GM19395 (cell line): ENCODE measurements around the gene LMNA.
"Not testable (repeated sequence)": the region's sequence is repeated elsewhere in the genome, so short reads cannot be mapped to it uniquely, and the experiment has no call there.

Source experiments
- ATAC-seq: cut with Tn5 transposase; IDR thresholded peaks from one replicate; pipeline ENCODE4 v1.9.1; 2021; ENCODE audit warnings: mild to moderate bottlenecking, moderate library complexity; ENCODE audit not compliant: unreplicated experiment

LMNA gene

DNA sequence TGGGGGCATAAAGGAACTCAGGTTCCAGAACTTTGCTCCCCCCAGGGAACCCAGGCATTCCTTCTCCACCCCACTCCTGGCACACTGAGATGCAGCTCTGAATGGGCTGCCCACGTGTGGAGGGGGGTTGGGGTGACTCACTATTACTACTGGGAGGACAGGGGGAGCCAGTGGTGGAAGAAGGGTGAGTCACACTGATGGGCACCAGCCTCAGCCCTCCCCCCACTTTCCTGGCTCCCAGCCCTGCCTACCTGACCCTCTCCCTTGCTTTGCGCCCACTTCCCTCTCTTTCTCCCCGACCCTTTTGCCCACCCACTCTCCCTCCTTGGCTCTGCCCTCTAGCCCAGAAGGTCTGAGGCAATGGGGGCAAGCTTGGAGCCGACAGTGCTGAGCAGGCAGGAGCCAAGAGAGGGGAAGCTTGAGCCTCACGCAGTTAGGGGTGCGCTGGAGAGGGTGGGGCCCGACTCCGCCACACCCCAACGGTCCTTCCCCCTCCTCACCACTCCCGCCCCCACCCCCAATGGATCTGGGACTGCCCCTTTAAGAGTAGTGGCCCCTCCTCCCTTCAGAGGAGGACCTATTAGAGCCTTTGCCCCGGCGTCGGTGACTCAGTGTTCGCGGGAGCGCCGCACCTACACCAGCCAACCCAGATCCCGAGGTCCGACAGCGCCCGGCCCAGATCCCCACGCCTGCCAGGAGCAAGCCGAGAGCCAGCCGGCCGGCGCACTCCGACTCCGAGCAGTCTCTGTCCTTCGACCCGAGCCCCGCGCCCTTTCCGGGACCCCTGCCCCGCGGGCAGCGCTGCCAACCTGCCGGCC lies at the start of gene LMNA:
Gene LMNA, plus strand, starts transcription at position 611 of the 818 bp plus-strand sequence. CDS start 208 bp downstream, outside the sequence.
- peak; percentile 72 for ATAC-seq

DNA sequence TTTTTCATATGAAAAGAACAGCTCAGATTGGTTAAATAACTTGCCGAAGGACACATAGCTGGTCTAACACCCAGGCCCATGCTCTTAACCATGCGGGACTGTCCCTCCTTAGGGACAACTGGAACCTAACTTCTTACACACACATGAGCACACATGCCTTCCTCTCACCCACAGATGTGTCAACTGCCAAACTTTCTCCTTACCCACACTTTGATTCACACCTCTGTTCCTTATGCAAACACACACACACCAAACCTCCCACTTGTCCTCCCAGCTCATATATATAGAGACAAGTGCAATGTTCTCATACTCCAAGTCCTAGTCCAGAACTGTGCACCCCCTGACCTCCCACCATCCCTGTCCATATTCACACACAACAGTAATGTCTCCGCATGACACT lies 49.3 kb upstream of the LMNA start:
- no peak for ATAC-seq

DNA sequence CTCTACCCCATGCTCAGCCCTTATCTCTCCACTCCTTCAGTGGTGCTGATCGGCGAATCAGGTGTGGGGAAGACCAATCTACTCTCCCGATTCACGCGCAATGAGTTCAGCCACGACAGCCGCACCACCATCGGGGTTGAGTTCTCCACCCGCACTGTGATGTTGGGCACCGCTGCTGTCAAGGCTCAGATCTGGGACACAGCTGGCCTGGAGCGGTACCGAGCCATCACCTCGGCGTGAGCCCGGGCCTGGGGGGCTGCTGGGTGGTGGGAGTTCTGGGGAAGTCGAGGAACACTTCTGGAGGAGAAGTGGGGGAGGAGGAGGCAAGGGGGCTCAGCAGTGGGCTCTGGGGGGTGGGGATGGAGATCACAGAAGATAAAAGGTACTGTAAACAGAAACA lies 48.6 kb upstream of the LMNA start:
- ATAC-seq: no peak

DNA sequence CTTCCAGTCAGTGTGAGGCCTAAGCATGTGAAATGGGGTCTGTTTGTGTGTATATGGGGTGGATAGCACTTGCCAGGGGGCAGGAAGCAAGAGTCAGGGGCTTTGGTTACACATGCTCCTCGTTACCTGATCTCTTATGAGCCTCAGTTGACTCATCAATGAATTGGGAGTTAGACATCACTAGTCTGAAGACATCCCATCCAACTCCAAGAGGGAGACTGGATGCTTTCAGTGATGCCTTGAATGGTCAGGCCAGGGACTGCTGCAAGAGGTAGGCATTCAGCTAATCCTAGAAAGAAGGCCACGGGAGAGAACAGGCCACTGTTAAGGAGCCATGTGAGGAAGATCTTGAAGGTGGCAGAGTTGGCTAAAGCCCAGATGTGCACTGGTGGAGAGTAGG lies 47.2 kb upstream of the LMNA start:
- ATAC-seq: no peak

DNA sequence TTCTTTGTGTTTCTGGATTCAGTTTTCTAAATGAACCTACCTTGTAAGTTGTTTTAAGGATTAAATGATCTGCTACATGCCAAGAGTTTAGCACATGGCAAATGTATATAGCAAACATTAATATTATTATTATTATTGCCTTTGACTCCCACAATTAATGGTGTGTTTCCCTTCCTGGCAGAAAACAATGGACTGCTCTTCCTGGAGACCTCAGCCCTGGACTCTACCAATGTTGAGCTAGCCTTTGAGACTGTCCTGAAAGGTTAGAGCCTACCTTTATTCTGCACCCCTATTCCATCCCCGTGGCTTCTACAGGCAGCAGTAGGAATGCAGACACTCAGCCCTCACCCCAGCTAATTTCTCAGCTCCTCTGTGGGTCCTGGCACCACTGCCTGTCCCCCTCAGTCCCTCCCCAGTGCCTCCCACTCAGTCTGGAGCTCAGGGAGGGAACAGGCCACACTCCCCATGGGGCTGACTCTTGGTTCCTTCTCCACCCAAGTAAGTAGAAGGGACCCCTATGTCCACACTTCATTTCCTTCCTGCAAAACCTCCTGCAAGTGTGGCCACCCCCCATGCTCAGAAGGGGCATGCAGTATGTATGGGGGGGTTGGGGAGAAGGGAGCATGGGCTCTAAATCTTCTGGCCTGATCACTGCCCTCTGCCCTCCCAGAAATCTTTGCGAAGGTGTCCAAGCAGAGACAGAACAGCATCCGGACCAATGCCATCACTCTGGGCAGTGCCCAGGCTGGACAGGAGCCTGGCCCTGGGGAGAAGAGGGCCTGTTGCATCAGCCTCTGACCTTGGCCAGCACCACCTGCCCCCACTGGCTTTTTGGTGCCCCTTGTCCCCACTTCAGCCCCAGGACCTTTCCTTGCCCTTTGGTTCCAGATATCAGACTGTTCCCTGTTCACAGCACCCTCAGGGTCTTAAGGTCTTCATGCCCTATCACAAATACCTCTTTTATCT lies 44.7 kb upstream of the LMNA start:
- no peak for ATAC-seq

DNA sequence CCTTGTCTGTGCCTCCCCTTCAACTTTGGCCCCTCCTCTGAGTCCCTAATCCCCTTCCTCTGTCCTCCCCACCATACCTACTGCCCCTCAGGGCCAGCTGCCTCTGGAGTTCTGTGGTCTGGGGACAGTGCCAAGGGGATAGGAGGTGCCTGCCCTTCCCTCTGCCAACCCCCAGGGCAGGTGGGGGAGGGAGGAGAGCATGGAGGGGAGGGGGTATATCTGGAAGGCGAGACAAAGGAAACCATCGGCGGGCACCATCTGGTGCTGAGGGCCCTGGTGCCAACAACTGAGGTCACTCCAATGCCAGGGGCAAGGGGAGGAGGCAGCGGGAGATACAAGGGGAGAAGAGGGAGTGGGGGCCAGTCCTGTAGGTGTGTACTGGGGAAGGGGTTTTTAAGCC lies 44.0 kb upstream of the LMNA start:
- no peak for ATAC-seq

DNA sequence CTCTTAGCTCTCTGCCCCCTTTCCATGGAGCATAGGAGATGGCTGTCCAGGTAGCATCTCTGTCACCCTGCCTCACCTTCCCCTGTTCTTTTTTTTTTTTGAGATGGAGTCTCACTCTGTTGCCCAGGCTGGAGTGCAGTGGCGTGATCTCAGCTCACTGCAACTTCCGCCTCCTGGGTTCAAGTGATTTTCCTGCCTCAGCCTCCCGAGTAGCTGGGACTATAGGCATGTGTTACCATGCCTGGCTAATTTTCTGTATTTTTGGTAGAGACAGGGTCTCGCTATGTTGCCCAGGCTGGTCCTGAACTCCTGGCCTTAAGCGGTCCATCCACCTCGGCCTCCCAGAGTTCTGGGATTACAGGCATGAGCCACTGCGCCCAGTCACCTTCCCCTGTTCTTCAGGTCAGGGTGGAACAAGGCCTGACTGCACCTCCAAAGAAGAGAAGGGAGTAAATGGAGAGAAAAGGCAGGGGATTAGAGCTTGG lies 43.1 kb upstream of the LMNA start:
- not testable (repeated sequence) for ATAC-seq

DNA sequence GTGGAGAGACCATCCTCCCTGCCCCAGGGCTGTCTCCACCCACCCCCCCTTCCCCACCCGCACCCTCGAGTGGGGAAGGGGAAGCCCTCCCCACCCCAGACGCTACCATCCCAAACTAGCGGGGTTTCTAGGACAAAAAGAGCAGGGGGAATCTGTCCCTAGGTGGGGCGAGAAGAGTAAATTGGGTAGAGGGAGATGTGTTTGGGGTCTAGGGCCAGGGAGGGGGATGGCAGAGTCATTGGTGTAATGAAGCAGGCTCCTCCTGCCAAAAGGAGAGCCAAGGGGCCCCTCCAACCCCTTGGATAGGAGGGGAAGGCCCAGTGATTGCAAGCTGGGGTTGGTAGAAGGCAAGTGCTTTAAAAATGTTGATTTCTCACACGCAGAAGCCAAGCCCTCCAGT lies 42.3 kb upstream of the LMNA start:
- ATAC-seq: no peak

DNA sequence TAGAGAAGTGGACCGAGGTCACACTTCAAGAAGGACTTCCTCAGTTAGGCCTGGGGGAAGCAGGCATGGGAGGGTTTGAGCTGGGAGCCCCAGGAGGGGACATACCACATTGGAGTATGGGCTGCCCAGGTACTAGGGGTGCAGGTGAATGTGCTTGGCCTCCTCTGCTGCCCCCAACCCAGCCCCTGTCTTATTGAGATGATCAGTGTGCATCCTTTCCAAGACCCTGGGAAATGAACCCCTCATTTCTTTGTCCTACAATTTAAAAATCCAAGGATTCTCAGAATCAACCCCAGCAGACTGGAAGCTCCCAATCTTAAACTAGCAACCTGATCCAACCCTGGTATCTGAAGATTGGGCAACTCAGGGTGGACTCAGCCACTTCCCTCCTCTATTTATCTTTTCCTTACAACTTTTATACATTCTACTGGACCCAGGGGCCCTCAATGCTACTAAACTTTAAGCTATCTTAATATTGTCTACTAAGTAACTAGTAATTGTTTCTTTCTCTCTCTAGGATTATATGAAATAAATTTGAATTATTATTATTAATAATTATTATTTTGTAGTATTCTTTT lies 41.3 kb upstream of the LMNA start:
- no peak for ATAC-seq

DNA sequence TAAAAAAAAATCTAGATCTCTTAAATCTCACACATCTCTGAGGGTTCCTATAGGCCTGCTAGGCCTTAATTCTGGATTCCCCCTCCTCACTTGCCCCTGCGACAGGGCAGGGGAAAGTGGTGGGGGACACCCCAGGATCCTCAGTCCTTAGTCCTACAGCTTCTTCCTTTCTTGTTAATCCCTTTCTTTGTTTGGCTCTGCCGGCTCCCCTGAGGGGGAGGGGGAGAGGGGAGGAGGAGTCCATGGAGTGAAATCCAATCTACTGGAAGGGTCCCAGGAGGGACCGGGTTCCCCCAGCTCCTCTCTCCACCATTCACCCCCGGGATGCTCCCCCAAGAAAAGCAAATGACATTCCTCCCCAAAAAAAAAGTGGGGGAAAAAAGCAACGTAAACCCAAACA lies 40.8 kb upstream of the LMNA start:
- ATAC-seq: no peak

DNA sequence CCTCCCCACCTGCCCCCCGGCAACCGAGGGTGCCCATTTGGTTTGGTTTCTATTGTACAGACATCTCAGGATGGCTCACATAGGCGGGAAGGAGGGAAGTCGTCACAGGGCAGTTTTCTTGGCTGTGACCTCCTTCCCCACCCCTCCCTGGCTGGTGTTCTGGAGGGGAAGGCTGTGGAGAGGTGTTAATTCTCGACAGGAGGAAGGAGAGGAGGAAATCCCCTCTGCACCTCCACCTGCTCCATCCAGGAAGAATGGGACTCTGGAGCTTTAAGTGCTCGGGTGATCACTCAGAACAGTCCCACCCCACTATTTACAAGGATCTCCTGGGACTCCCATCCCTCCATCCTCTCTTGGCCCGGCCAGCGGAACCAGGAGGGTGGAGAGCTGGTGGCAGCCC lies 39.9 kb upstream of the LMNA start:
- ATAC-seq: no peak

DNA sequence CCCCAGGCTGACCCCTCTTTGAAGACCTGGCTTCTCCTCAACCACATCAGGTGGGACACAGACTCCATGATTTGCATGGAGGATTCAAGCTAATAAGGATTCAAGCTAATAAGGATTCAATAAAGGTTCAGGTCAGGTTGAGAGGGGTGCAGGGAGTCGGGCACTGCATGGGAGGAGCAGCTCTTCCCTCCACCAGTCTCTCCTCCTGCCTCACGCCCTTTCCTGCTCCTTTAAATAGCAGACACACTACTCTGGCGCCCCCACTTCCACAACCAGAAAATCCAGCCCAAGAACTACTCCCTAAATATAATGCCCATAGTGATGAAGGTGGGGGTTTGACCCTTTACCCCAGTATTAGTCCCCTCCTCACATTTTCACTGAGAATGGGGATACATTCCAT lies 39.3 kb upstream of the LMNA start:
- no peak for ATAC-seq

DNA sequence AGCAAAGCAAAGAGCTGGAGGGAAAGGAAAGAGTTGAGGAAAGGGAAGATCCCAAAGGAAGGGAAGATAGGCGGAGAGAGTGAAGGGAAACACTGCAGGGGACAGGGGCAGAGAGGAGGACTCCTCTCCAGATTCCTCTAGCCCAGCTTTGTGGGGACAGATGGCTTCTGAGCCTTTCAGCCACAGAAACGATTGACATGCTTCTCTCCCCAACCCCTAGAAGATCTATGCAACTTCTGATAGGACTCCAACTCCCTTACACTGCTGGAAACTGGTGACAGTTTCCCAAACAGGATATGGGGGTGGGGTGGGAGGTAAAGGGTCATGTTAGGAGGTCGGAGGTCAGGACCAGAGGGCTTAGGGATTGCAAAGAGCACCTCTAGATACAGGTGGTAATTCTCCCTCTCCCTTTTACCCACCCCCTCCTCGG lies 38.7 kb upstream of the LMNA start:
- ATAC-seq: no peak

DNA sequence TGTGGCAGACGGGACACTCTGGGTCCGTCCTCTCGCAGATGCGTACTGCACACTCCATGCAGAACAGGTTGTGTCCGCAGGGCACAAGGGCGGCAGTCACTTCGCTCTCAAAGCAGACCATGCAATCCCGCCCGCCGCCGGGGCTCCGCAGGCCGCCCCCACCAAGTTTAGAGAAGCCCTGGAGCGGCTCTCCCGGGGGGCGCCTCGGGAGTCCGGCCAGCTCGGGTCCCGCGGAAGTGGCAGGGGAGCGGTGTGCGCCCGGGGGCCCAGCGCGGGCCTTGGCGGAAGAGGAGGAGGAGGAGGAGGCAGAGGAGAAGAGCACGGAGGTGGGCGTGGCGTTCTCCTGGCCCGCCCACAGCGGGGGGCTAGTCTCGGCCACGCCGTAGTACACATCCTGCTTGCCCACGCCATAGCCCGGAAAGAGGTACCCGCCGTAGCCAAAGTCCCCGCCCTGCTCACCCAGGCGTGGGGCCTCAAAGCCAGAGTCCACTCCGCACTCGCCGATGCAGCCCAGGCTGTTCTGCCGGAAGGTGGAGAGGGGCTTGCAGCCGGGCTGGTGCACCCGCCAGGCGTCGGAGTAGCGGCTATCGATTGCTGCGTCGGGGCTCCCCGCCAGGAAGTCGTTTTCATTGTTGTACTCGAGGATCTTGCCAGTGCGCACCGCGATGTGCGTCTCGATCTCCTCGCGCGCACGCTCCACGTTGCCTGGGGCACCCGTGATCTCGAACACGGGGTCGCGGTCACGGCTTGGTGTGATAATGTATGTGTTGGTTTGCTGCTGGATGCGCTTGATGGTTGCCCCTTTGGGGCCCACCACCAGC lies 37.7 kb upstream of the LMNA start:
- ATAC-seq: peak; percentile 49

DNA sequence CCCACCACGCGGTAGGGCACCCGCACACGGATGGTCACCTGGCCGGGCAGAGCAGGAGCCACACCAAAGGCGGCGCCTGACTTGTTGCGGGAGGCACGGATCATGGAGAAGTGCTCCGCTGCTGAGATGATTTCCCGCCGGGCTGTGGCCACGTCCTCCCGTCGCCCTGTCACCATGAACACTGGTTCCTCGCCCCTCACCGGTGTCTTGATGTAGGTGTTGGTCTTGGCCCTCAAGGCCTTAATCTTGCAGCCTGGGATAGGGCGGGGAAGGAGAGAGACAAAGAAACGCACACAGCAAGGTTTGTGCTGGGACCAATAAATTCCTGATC lies 37.1 kb upstream of the LMNA start:
- no peak for ATAC-seq

DNA sequence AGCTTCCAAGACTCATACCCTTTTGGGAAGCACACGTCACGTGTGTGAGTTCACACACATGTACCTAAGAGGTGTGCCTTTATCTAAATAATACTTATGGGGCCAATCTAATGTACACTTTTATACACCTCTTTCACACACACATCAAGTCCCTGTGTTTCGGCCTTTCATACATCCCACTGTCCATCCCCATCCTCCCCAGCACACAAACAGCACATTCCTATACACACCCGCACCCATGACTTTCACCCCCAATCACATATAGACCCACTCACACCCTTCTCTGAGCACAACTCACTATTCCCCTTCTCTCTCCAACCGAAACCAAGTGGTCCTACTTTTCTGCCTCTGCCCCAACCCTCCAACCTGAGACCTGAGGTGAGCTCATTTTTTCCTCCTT lies 35.8 kb upstream of the LMNA start:
- no peak for ATAC-seq

DNA sequence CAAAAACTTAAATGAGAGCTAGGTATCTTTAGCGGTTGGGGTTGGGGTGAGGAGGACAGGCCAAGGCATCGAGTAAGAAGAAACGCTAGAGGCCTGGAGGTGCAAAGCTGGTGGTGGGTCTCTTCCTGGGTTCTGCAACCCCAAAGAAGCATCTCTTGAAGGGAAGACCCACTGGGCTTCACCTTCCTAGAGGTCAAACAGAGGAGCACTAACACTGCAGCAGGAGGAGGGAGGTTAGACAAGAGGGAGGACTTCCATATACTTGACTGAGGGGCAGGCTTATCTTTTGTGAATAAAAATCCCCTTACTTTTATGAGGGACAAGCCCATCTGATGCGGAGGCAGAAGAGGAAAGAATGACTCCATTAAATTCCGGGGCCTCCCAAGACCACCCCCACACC lies 34.7 kb upstream of the LMNA start:
- no peak for ATAC-seq

DNA sequence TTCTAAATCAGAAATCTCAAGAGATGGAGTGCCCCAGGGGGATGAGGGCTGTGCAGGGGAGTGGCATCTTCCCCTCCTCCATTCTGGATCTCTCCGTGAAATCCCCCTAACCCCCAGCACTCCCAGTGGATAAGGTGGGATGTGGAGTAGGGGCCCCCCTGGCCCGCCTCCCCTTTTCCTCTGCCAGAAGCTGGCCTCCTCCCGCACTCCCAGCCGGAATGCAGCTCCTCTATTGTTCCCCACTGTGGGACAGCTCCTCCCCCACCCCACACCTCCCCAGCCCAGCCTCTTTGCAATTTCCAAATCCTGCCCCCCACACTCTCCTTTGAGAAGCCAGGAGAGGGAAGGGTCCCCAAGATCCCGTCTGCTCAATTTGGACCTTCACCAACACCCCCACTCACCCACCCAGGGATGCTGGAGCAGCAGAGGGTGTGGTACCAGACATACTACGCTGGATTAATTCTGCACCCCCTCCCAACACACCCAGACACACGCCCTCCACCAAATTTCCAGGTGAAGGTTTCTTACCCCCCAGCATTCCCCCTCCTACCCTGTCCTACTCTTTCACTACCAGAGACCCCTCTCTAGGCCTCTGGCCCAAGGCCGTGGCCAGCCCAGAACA lies 34.2 kb upstream of the LMNA start:
- ATAC-seq: no peak

DNA sequence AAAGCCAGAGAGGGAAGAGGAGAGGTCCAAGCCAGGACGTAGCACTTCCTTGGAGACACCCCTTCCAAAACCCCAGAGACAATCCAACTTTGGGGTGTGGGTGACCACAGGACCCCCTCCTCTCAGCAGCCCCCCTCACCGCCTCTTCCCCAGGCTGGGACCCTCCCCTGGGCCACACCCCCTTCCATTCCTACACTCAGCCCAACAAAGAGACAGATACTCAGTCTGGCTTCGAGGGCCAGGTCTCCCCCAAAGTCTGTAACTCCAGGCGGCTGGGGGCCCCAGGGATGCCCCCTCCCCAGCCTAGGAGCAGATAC lies 33.7 kb upstream of the LMNA start:
- ATAC-seq: no peak

DNA sequence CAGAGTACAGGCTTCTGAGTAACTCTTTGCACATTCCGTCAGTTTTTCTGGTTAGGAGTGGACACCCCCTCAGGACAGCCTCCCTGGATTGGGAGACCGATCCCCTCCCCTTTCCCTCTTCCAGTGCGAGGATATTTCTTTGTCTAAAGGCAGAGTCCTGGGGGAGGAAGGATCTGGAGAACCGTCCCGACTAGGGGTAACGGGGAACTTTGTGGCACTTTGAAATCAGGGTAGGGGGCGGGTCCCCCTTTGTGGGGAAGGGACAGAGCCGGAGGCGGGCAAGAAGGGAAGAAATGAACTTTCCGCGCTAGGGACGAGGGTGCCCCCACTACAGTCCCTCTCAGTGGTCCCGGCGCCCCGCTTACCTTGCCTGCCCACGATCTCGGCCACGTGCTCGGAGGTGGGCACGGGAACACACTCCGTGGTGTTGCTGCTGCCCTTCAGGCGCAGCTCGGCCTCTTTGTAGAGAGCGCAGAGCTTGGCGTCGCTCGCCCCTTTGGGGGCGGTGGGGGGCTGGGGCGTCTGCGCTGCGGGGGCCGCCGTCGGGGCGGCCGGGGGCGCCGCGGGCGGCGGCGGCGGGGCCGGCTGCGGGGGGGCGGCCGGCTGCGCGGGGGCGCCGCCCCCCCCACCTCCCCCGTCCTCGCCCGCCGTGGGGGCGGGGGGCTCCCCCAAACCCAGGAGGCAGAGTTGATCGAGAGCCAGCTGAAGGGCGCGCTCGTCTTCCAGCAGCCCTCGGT lies 33.2 kb upstream of the LMNA start:
- ATAC-seq: no peak
